Neural cell (in vitro differentiated cells): ENCODE data around the gene UROC1. TPM values are rescaled to one million over a fixed set of nuclear protein-coding genes. Genes with fewer than 3 reads are reported as not detected.

Source experiments
- H2AFZ ChIP-seq: fragments of 200-600, 300-800 bp; sonication (generic), shearing (Covaris generic); 2 replicates; pipeline ENCODE4 v1.6.0; 2014; ENCODE audit warnings: low read depth, mild to moderate bottlenecking, antibody characterized with exemption, low read length, moderate library complexity
- H3F3A ChIP-seq: fragments of 200-600 bp; shearing (Covaris generic); 2 replicates; pipeline ENCODE4 v1.6.1; 2016; ENCODE audit warnings: mild to moderate bottlenecking, moderate library complexity, mixed read lengths, antibody characterized with exemption, low read length; ENCODE audit not compliant: insufficient read depth, poor library complexity, severe bottlenecking
- H3K27ac ChIP-seq: fragments of 200-600, 300-800 bp; sonication (generic), shearing (Covaris generic); 2 replicates; pipeline ENCODE4 v1.5.1; 2014; ENCODE audit warnings: mild to moderate bottlenecking, low read length, moderate library complexity
- H3K27me3 ChIP-seq: fragments of 300-800, 200-600 bp; sonication (generic), shearing (Covaris generic); 2 replicates; pipeline ENCODE4 v1.6.0; 2014; ENCODE audit warnings: mild to moderate bottlenecking, low read depth, low read length, moderate library complexity; ENCODE audit not compliant: insufficient read depth
- H3K36me3 ChIP-seq: fragments of 300-800, 200-600 bp; sonication (generic), shearing (Covaris generic); 2 replicates; pipeline ENCODE4 v1.5.1; 2014; ENCODE audit warnings: mild to moderate bottlenecking, antibody characterized with exemption, low read length, moderate library complexity; ENCODE audit not compliant: insufficient read depth
- H3K4me2 ChIP-seq: fragments of 300-800, 200-600 bp; sonication (generic), shearing (Covaris generic); 2 replicates; pipeline ENCODE4 v1.6.0; 2014; ENCODE audit warnings: mild to moderate bottlenecking, low read length
- H3K4me3 ChIP-seq: fragments of 300-800, 200-600 bp; sonication (generic), shearing (Covaris generic); 2 replicates; pipeline ENCODE4 v1.5.1; 2014; ENCODE audit warnings: mild to moderate bottlenecking, low read length, moderate library complexity
- H3K79me2 ChIP-seq: fragments of 200-600 bp; shearing (Covaris generic); replicated peaks from 2 replicates; pipeline ENCODE4 v1.6.0; 2014; ENCODE audit warnings: mild to moderate bottlenecking, low read length, moderate library complexity; ENCODE audit not compliant: insufficient read depth
- H3K9ac ChIP-seq: fragments of 300-800, 200-600 bp; sonication (generic), shearing (Covaris generic); 2 replicates; pipeline ENCODE4 v1.6.1; 2016; ENCODE audit warnings: mild to moderate bottlenecking, low read length, mixed read lengths
- H3K9me2 ChIP-seq: fragments of 200-600 bp; shearing (Covaris generic); 2 replicates; pipeline ENCODE4 v1.6.1; 2016; ENCODE audit warnings: mild to moderate bottlenecking, low read length, mixed read lengths; ENCODE audit not compliant: insufficient read depth
- H3K9me3 ChIP-seq: fragments of 200-600, 300-800 bp; sonication (generic), shearing (Covaris generic); 2 replicates; pipeline ENCODE4 v1.6.1; 2016; ENCODE audit warnings: mild to moderate bottlenecking, mixed run types, low read length, moderate library complexity, mixed read lengths
- H4K20me1 ChIP-seq: fragments of 200-600 bp; shearing (Covaris generic); 2 replicates; pipeline ENCODE4 v1.6.1; 2016; ENCODE audit warnings: mild to moderate bottlenecking, mixed run types; ENCODE audit not compliant: insufficient read depth
- EP300 ChIP-seq: fragments of 450-650 bp; conservative IDR thresholded peaks from 2 replicates; pipeline ENCODE4 v1.6.1; 2014; ENCODE audit warnings: antibody characterized with exemption, mild to moderate bottlenecking, moderate library complexity; ENCODE audit not compliant: poor library complexity, severe bottlenecking
- EZH2 ChIP-seq: fragments of 200-600, 300-800 bp; shearing (Covaris generic), sonication (generic); IDR thresholded peaks from 2 replicates; pipeline ENCODE4 v1.6.1; 2014; ENCODE audit warnings: antibody characterized with exemption, low read length, borderline replicate concordance, mild to moderate bottlenecking; ENCODE audit not compliant: insufficient read depth, poor library complexity, severe bottlenecking
- MXI1 ChIP-seq: fragments of 450-650 bp; conservative IDR thresholded peaks from 2 replicates; pipeline ENCODE4 v1.6.1; 2014; ENCODE audit warnings: antibody characterized with exemption, mild to moderate bottlenecking; ENCODE audit not compliant: poor library complexity, severe bottlenecking
- POLR2AphosphoS5 ChIP-seq: IDR thresholded peaks from 2 replicates; pipeline ENCODE4 v1.6.1; 2012
- RAD21 ChIP-seq: fragments of 450-650 bp; conservative IDR thresholded peaks from 2 replicates; pipeline ENCODE4 v1.6.1; 2014; ENCODE audit warnings: antibody characterized with exemption, mild to moderate bottlenecking, moderate library complexity
- SMC3 ChIP-seq: fragments of 450-650 bp; conservative IDR thresholded peaks from 2 replicates; pipeline ENCODE4 v1.6.1; 2014; ENCODE audit warnings: antibody characterized with exemption, mild to moderate bottlenecking, moderate library complexity; ENCODE audit not compliant: poor library complexity
- TAF1 ChIP-seq: IDR thresholded peaks from 2 replicates; pipeline ENCODE4 v1.6.1; 2012; ENCODE audit warnings: low read depth
- polyA plus RNA-seq: library from polyadenylated mRNA; depleted of rRNA; stranded (reverse); fragments of >200 nt; gene quantifications from 2 replicates; pipeline ENCODE4 v1.2.3, GENCODE V29; 2014
- TF ChIP-seq, protein P1 (sequence below): fragments of 450-650 bp; IDR thresholded peaks from 2 replicates; pipeline ENCODE4 v1.5.1; 2014; ENCODE audit warnings: antibody characterized with exemption, mild to moderate bottlenecking, moderate library complexity; ENCODE audit not compliant: poor library complexity, severe bottlenecking
- TF ChIP-seq, protein P2 (sequence below): IDR thresholded peaks from 2 replicates; pipeline ENCODE4 v1.6.1; 2012; ENCODE audit warnings: borderline replicate concordance

The UROC1 gene
- polyA plus RNA-seq, 1 donor from 2014 or later, result not detected

DNA sequence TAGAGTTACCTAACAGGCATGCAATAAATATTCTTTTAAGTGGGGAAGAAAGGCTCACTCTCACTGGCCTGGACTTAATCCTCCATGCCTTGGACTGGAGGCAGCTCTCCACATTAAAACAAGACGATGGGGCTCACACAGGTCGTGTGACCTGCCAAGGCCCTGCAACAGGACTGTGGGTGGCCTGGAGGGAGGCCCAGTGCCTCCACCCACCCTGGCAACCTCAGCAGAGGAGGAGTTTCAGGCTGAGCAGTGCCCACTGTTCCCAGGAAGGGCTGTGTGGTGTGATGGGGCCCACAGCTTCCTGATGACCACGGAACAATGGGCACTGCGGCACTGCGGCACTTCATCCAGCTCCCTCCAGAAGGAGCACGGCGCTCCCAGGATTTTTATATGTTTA is 5.5 kb downstream of the UROC1 start:
- TF ChIP-seq SMC3 (no peak), EP300 (no peak), MXI1 (no peak), TAF1 (no peak), RAD21 (no peak), POLR2AphosphoS5 (no peak), EZH2 (no peak)
- TF ChIP-seq, protein P1, sequence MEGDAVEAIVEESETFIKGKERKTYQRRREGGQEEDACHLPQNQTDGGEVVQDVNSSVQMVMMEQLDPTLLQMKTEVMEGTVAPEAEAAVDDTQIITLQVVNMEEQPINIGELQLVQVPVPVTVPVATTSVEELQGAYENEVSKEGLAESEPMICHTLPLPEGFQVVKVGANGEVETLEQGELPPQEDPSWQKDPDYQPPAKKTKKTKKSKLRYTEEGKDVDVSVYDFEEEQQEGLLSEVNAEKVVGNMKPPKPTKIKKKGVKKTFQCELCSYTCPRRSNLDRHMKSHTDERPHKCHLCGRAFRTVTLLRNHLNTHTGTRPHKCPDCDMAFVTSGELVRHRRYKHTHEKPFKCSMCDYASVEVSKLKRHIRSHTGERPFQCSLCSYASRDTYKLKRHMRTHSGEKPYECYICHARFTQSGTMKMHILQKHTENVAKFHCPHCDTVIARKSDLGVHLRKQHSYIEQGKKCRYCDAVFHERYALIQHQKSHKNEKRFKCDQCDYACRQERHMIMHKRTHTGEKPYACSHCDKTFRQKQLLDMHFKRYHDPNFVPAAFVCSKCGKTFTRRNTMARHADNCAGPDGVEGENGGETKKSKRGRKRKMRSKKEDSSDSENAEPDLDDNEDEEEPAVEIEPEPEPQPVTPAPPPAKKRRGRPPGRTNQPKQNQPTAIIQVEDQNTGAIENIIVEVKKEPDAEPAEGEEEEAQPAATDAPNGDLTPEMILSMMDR, result no peak
- TF ChIP-seq, protein P2, sequence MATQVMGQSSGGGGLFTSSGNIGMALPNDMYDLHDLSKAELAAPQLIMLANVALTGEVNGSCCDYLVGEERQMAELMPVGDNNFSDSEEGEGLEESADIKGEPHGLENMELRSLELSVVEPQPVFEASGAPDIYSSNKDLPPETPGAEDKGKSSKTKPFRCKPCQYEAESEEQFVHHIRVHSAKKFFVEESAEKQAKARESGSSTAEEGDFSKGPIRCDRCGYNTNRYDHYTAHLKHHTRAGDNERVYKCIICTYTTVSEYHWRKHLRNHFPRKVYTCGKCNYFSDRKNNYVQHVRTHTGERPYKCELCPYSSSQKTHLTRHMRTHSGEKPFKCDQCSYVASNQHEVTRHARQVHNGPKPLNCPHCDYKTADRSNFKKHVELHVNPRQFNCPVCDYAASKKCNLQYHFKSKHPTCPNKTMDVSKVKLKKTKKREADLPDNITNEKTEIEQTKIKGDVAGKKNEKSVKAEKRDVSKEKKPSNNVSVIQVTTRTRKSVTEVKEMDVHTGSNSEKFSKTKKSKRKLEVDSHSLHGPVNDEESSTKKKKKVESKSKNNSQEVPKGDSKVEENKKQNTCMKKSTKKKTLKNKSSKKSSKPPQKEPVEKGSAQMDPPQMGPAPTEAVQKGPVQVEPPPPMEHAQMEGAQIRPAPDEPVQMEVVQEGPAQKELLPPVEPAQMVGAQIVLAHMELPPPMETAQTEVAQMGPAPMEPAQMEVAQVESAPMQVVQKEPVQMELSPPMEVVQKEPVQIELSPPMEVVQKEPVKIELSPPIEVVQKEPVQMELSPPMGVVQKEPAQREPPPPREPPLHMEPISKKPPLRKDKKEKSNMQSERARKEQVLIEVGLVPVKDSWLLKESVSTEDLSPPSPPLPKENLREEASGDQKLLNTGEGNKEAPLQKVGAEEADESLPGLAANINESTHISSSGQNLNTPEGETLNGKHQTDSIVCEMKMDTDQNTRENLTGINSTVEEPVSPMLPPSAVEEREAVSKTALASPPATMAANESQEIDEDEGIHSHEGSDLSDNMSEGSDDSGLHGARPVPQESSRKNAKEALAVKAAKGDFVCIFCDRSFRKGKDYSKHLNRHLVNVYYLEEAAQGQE, result no peak
- Histone ChIP-seq H3F3A (no peaks in the 10 kb centered on the region), H4K20me1 (no peaks in the 10 kb centered on the region), H3K4me3 (no peak overlapping the region), H3K9me2 (no peaks in the 10 kb centered on the region), H3K79me2 (no peaks in the 10 kb centered on the region), H2AFZ (no peak overlapping the region), H3K4me2 (no peak overlapping the region), H3K36me3 (no peaks in the 10 kb centered on the region), H3K9ac (no peak overlapping the region), H3K27ac (no peak overlapping the region), H3K27me3 (no peaks in the 10 kb centered on the region), H3K9me3 (no peaks in the 10 kb centered on the region)

DNA sequence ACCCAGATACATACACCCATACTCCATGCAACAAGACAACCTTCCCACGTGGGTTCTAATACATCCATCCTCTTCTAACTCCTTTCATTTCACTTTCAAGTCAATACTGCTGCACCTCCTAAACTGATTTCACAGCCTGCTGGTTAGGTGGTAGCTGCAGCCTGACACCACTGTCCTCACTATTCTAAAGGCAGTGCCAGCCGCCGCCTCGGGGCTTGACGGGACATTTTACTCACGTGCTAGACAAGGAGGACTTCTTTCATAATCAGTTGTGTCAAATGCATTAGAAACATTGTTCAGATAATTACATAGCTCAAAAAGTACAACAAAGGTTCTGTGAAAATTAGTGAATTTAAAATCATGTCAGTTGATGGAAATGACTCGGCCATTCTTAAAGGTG is 6.3 kb downstream of the UROC1 start:
- Histone ChIP-seq H3K9me2 (no peaks in the 10 kb centered on the region), H3F3A (no peaks in the 10 kb centered on the region), H3K4me2 (no peak overlapping the region), H3K9me3 (no peaks in the 10 kb centered on the region), H3K79me2 (no peaks in the 10 kb centered on the region), H3K9ac (no peak overlapping the region), H3K4me3 (no peak overlapping the region), H3K36me3 (no peaks in the 10 kb centered on the region), H3K27ac (no peak overlapping the region), H4K20me1 (no peaks in the 10 kb centered on the region), H3K27me3 (no peaks in the 10 kb centered on the region), H2AFZ (no peak overlapping the region)
- no peak for TF ChIP-seq TAF1
- no peak for TF ChIP-seq MXI1

DNA sequence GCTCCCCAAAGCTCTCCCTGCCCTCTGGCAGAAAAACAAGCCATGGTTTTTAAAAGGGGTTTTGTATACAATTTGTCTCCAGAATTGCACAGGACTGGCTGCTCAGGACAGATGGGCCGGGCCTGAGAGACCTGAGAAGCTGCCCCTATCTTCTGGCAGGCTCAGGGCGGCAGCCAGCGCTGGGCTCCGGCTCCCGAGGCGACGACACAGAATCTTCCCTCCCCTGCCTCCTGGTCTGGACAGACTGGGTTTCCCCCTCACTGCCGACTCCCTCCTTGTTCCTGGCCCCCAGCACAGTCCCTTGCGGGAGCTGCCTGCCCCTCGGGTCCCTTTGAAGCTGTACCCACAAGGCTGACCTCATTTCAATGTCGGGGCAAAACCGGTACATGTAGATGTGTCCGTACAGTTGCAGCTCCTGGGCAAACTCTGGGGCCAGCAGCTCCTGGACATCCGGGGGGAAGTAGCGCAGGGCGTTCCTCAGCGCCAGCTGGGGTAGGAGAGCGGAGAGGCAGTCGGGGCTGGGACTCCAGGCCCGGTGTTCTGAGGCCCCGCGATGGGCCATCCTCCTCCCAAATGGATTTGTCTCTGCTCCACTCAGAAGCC is 7.2 kb downstream of the UROC1 start:
- Histone ChIP-seq H3K36me3 (no peaks in the 10 kb centered on the region), H2AFZ (no peak overlapping the region), H3K4me2 (no peak overlapping the region), H3K9me3 (no peaks in the 10 kb centered on the region), H4K20me1 (no peaks in the 10 kb centered on the region), H3F3A (no peaks in the 10 kb centered on the region), H3K27me3 (no peaks in the 10 kb centered on the region), H3K79me2 (no peaks in the 10 kb centered on the region), H3K4me3 (no peak overlapping the region), H3K27ac (no peak overlapping the region), H3K9me2 (no peaks in the 10 kb centered on the region), H3K9ac (no peak overlapping the region)
- TF ChIP-seq, protein P2, result no peak
- no peak for TF ChIP-seq MXI1
